ENCODE measurements around the gene OBSCN. TPM values are rescaled to one million over a fixed set of nuclear protein-coding genes. Genes with fewer than 3 reads are reported as not detected.

Gene OBSCN
- total RNA-seq, 1 donor from 2014 or later, result 22.3 TPM

DNA sequence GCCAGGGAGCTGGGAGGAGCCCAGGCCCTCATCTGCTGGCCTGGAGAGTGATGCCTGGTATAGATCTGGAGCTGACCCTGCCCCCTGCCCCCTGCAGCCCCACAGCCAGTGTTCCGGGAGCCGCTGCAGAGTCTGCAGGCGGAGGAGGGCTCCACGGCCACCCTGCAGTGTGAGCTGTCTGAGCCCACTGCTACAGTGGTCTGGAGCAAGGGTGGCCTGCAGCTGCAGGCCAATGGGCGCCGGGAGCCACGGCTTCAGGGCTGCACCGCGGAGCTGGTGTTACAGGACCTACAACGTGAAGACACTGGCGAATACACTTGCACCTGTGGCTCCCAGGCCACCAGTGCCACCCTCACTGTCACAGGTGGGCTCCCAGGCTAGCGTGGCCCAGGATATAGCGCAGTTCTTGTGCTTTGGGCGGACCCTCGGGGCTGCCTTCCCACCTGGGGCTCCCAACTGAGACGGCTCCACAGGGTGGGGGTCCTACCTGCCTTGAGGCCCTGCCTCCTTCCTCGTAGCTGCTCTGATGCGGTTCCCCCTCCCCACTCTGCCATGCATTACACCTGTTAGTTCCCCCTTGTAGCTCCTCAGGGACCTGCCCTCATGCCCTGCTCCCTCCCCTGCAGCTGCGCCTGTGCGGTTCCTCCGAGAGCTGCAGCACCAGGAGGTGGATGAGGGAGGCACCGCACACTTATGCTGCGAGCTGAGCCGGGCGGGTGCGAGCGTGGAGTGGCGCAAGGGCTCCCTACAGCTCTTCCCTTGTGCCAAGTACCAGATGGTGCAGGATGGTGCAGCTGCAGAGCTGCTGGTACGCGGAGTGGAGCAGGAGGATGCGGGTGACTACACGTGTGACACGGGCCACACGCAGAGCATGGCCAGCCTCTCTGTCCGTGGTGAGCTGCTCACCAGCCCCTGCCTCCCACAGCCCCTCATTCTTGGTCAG lies 98.7 kb downstream of the OBSCN start:
- Mint-ChIP-seq H3K4me1 (no peaks in the 10 kb centered on the region), H3K27ac (no peak overlapping the region)
- intact Hi-C loops (cut with micrococcal nuclease), result no loop called here

DNA sequence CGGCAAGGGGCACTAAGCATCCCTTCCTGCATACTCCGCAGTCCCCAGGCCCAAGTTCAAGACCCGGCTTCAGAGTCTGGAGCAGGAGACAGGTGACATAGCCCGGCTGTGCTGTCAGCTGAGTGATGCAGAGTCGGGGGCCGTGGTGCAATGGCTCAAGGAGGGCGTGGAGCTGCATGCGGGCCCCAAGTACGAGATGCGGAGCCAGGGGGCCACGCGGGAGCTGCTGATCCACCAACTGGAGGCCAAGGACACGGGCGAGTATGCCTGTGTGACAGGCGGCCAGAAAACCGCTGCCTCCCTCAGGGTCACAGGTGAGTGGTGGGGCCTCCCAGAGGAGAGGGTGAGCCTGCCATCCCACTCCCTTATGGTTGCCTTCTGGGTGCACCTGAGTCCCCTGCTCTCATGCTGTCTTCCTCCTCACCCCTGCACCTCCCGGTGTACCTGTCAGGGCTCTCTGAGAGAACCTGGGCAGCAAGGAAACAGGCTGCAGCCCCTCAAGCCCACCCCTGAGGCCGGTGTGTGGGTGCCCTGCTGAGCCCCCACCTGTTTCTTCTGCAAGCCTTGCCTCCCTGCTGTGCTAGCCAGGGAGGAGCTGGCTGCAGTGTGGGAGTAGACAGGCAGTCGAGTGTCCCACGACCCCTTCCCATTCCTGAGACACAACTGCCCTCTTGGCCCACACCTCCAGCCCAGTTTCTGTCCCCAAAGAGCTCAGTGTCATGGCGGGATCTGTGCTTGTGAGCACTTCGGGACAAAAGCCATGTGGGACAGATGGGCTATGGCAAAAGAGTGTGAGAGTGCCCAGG lies 99.6 kb downstream of the OBSCN start:
- Mint-ChIP-seq H3K27ac (no peak overlapping the region), H3K4me3 (no peak overlapping the region), H3K4me1 (no peaks in the 10 kb centered on the region), H3K36me3 (ENCODE audit: low read depth) (peaks cover 1% of the 10 kb centered on the region), H3K9me3 (peaks cover 11% of the 10 kb centered on the region), H3K27me3 (no peaks in the 10 kb centered on the region)
- no peak for DNase-seq
- intact Hi-C loops (cut with micrococcal nuclease), result no loop called here

More for the DNA sequence above, 98.7 kb downstream of the OBSCN start:
- H3K4me3 Mint-ChIP-seq, result no peak overlapping the region
- peaks cover 19% of the 10 kb centered on the region for H3K9me3 Mint-ChIP-seq
- DNase-seq, result no peak
- no peaks in the 10 kb centered on the region for H3K27me3 Mint-ChIP-seq
- peaks cover 4% of the 10 kb centered on the region for H3K36me3 Mint-ChIP-seq (ENCODE audit: low read depth)

DNA sequence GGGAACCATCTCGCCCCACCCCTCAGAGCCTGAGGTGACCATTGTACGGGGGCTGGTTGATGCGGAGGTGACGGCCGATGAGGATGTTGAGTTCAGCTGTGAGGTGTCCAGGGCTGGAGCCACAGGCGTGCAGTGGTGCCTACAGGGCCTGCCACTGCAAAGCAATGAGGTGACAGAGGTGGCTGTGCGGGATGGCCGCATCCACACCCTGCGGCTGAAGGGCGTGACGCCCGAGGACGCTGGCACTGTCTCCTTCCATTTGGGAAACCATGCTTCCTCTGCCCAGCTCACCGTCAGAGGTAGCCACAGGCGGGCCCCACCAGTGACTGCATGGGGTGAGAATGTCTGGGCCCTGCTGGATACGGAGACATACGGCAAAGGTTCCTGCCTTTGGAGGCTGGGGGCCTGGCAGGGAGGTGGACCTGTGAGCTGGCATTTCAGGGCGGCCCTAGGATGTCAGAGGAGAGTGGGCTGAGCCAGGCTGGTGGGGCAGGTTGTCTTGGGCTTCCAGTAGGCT lies 100.3 kb downstream of the OBSCN start:
- intact Hi-C loops (cut with micrococcal nuclease), result no loop called here
- H3K4me1 Mint-ChIP-seq, result no peaks in the 10 kb centered on the region
- no peak for DNase-seq
- no peak overlapping the region for H3K4me3 Mint-ChIP-seq
- peaks cover 10% of the 10 kb centered on the region for H3K9me3 Mint-ChIP-seq
- no peaks in the 10 kb centered on the region for H3K27me3 Mint-ChIP-seq
- H3K36me3 Mint-ChIP-seq (ENCODE audit: low read depth), result peaks cover 1% of the 10 kb centered on the region
- no peak overlapping the region for H3K27ac Mint-ChIP-seq

DNA sequence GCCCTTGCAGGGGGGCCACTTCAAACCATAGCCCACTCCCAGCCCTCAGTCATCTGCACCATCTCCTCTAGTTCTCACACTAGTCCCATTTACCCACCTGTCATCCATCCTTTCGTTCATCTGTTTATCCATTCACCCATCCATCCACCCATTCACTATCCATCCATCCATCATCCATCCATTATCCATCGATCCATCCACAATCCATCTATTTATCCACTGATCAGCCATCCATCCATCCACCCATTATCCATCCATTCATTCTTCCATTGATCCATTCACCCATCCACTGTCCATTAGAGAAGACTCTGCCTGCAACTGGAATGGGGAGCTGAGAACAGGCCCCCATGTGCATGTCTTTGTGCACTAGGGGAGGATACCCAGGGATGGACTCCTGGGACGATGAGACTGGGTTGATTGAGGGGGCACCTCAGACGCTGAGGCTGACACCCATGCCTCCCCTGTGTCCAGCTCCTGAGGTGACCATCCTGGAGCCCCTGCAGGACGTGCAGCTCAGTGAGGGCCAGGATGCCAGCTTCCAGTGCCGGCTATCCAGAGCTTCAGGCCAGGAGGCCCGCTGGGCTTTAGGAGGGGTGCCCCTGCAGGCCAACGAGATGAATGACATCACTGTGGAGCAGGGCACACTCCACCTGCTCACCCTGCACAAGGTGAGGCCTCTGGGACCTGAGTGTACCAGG lies 100.9 kb downstream of the OBSCN start:
- H3K27me3 Mint-ChIP-seq, result no peaks in the 10 kb centered on the region
- H3K36me3 Mint-ChIP-seq (ENCODE audit: low read depth), result no peaks in the 10 kb centered on the region
- no peak for DNase-seq
- intact Hi-C loops (cut with micrococcal nuclease), result no loop called here
- no peak overlapping the region for H3K27ac Mint-ChIP-seq
- no peak overlapping the region for H3K4me3 Mint-ChIP-seq
- peaks cover 4% of the 10 kb centered on the region for H3K9me3 Mint-ChIP-seq
- no peaks in the 10 kb centered on the region for H3K4me1 Mint-ChIP-seq

DNA sequence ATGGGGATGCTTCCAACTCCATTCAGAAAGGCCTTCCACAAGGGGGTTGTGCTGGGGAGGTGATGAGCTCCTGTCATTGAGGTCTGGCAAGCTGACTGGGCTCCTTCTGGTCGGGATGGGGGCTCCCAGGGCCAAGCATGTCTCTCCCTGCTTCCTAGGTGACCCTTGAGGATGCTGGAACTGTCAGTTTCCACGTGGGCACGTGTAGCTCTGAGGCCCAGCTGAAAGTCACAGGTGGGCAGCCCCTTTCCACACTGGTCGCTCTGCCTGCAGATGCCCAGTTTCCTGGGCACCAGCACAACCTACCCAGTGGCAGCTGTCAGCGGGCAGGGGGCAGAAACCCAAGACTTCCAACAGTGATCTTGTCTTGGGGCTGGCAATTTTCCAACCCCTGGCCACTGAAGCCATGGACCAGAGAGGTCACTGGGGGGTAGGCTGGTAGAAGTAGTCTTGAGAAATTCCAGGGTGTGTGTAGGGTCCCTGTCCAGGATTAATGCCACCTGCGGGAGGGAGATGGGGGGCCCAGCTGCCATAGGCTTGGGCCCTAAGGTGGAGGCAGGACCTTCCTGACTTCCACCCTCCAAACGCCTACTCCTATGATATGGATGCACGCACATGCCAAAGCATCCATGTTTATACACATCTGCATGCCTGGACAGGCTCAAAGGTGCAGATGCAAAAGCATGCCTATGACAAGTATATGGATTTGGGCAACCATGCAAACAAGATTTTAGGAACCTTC lies 101.7 kb downstream of the OBSCN start:
- H3K27me3 Mint-ChIP-seq, result no peaks in the 10 kb centered on the region
- H3K4me3 Mint-ChIP-seq, result no peak overlapping the region
- H3K4me1 Mint-ChIP-seq, result no peaks in the 10 kb centered on the region
- DNase-seq, result no peak
- intact Hi-C loops (cut with micrococcal nuclease), result no loop called here
- no peaks in the 10 kb centered on the region for H3K36me3 Mint-ChIP-seq (ENCODE audit: low read depth)
- peaks cover 4% of the 10 kb centered on the region for H3K9me3 Mint-ChIP-seq
- H3K27ac Mint-ChIP-seq, result no peak overlapping the region

DNA sequence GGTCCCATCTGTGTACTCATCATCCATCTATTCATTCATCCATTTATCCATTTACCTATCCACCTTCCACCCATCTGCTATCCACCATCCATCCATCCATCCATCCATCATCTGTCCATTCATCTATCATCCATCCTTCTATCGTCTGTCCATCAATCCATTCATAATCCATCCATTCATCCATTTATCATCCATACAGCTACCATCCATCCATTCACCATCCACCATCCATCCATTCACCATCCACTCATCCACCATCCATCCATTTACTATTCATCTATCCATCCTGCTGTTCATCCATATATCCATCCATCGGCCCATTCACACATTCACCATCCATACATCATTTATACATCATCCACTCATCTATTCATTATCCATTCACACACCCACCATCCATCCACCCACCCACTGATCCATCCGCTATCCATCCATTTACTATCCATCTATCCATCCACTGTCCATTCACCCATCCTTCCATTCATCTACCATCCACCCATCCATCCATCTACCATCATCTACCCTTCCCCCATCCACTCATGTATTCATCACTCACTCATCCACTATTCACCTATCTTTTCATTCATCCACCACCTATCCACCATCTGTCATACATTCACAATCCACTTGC lies 102.4 kb downstream of the OBSCN start:
- intact Hi-C loops (cut with micrococcal nuclease), result no loop called here
- Mint-ChIP-seq H3K27ac (no peak overlapping the region), H3K27me3 (no peaks in the 10 kb centered on the region), H3K9me3 (peaks cover 4% of the 10 kb centered on the region), H3K4me3 (no peak overlapping the region), H3K36me3 (ENCODE audit: low read depth) (no peaks in the 10 kb centered on the region), H3K4me1 (no peaks in the 10 kb centered on the region)
- DNase-seq, result no peak

DNA sequence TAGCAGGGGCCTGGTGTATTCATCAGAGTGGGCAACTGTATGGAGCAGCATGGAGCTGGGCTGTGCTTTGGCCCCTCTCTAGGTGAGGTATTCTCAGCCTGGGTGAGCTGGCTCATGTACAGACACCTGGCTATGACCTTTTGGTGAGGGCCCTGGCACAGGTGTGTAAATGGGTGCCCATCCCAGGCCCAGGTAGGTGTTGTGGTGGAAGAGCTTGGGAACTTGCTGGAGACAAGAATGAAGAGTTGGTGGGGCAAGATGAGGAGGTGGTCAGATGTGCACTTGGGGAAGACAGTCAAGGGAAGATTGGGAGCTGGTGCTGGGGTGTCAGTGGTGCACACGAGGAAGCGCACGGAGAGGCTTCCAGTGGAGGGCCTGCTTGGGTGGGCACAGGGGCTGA lies 103.2 kb downstream of the OBSCN start:
- no peak overlapping the region for H3K27ac Mint-ChIP-seq
- H3K9me3 Mint-ChIP-seq, result peaks cover 4% of the 10 kb centered on the region
- H3K4me3 Mint-ChIP-seq, result no peak overlapping the region
- no peaks in the 10 kb centered on the region for H3K4me1 Mint-ChIP-seq
- intact Hi-C loops (cut with micrococcal nuclease), result no loop called here
- H3K36me3 Mint-ChIP-seq (ENCODE audit: low read depth), result no peaks in the 10 kb centered on the region
- DNase-seq, result no peak
- H3K27me3 Mint-ChIP-seq, result no peaks in the 10 kb centered on the region

DNA sequence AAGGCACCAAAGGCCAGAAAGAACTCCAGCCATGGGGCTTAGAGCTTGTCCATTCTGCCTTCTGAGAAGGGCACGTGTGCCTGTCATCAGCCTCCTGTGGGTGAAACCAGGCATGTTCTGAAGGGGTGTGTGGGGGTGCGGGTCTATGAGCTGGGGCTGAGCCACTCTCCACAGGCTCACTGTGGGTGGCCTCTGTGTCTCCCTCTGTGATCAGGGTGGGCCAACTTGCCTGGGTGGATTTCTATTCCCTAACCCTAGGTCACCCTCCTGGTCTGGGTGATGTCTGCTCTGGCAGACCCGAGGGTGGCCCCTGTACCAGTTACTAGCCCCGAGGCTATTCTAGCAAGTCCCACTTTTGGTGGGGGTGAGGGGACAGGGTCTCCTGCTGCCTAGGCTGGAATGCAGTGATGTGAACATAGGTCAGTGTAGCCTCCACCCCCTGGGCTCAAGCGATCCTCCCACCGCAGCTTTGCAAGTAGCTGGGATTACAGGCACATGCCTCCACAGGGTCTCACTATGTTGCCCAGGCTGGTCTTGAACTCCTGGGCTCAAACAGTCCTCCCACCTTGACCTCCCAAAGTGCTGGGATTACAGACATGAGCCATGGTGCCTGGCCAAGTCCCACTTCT lies 104.4 kb downstream of the OBSCN start:
- H3K4me3 Mint-ChIP-seq, result no peak overlapping the region
- no peaks in the 10 kb centered on the region for H3K27me3 Mint-ChIP-seq
- intact Hi-C loops (cut with micrococcal nuclease), result no loop called here
- H3K4me1 Mint-ChIP-seq, result no peaks in the 10 kb centered on the region
- H3K9me3 Mint-ChIP-seq, result peaks cover 4% of the 10 kb centered on the region
- H3K36me3 Mint-ChIP-seq (ENCODE audit: low read depth), result no peaks in the 10 kb centered on the region
- no peak for DNase-seq
- no peak overlapping the region for H3K27ac Mint-ChIP-seq

DNA sequence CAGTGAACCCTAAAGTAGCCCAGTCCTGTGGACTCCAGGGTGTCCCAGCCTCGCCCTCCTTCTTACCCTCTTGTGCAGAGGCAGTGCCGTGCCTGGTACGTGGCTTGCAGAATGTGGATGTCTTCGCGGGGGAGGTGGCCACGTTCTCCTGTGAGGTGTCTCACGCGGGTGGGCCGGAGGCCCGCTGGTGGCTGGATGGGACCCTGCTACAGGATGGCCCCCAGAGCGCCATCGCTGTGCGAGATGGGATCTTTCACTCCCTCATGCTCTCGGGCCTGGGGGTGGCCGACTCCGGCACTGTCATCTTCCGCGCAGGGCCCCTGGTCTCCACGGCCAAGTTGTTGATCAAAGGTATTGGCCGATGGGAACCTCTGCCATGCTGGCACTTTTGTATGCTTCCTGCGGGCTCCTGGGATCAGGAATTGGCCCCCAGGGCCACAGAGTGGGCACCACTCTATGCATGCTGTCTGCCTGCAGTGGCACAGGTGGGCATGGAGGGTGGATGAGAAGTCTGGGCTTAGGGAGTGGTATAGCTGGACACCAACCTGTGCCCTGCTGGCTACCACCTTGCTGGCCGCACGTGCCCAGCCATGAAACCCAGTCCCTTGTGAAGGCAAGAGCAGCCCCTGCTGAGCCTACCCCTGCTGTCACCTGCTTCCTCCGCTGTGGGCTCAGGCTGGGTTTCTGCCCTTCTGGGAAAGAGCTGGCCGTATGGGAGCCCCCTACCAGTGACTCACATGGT lies 105.9 kb downstream of the OBSCN start:
- no peaks in the 10 kb centered on the region for H3K4me1 Mint-ChIP-seq
- DNase-seq, result no peak
- no peaks in the 10 kb centered on the region for H3K36me3 Mint-ChIP-seq (ENCODE audit: low read depth)
- peaks cover 4% of the 10 kb centered on the region for H3K9me3 Mint-ChIP-seq
- H3K27me3 Mint-ChIP-seq, result no peaks in the 10 kb centered on the region
- intact Hi-C loops (cut with micrococcal nuclease), result no loop called here
- H3K4me3 Mint-ChIP-seq, result no peak overlapping the region
- no peak overlapping the region for H3K27ac Mint-ChIP-seq

DNA sequence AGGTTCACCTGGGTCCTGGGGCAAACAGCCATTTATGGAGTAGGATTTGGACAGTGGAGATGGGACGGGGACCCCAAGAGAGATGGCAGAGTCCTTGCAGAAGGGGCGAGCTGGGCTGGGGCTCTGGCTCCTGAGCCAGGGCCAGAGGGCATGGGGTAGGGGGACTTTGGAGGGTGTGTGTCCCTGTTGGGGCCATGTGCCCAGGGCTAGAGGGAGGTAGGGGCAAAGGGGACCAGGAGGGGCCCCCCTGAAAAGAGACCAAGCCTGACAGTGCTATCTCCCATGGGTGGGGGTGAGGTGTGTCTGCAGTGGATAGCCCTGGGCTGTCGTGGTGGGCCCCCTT lies 106.4 kb downstream of the OBSCN start:
- no peaks in the 10 kb centered on the region for H3K36me3 Mint-ChIP-seq (ENCODE audit: low read depth)
- intact Hi-C loops (cut with micrococcal nuclease), result no loop called here
- H3K9me3 Mint-ChIP-seq, result peaks cover 4% of the 10 kb centered on the region
- no peak for DNase-seq
- no peak overlapping the region for H3K27ac Mint-ChIP-seq
- no peak overlapping the region for H3K4me3 Mint-ChIP-seq
- H3K4me1 Mint-ChIP-seq, result no peaks in the 10 kb centered on the region
- no peaks in the 10 kb centered on the region for H3K27me3 Mint-ChIP-seq

DNA sequence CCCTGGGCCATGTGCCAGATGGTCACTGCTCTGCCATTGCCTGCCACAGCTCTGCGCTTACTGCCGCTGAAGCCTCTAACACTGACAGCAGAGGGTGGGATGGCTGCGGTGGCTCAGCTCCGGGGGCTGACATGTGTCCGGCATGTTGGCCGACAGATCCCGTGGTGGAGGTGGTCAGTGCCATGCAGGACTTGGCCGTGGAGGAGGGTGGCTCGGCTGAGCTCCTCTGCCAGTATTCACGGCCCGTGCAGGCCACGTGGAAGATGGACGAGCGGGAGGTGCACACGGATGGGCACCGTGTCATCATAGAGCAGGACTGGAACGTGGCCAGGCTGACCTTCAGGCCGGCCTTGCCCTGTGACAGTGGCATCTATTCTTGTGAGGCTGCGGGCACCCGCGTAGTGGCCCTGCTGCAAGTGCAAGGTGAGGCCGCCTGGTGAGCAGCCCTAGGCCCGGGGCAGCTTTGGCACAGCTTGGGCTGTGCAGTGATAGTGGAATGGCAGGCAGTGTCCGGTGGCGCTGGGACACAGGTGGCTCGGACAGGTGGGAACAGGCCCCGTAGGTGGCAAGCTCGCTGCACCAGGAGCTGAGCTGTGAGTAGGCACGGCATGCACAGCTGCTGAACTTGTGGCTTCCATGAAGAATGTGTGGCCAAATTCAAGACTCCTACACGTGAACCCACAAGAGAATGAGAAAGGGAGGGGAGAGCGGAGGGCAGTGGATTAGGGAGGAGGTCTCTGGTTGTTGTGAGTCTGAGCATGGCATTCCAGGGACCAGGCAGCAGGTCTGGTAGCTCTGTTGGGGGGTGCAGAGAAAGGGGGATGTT lies 107.0 kb downstream of the OBSCN start:
- no peak overlapping the region for H3K27ac Mint-ChIP-seq
- no peaks in the 10 kb centered on the region for H3K4me1 Mint-ChIP-seq
- DNase-seq, result no peak
- intact Hi-C loops (cut with micrococcal nuclease), result no loop called here
- H3K4me3 Mint-ChIP-seq, result no peak overlapping the region
- no peaks in the 10 kb centered on the region for H3K36me3 Mint-ChIP-seq (ENCODE audit: low read depth)
- no peaks in the 10 kb centered on the region for H3K27me3 Mint-ChIP-seq
- peaks cover 4% of the 10 kb centered on the region for H3K9me3 Mint-ChIP-seq
